Lower lobe of right lung (tissue), 2 donors: ENCODE measurements around the gene P2RX2. TPM values are rescaled to one million over a fixed set of nuclear protein-coding genes. Genes with fewer than 3 reads are reported as not detected.

Source experiments
- ATAC-seq, 2 donors: fragments of 200-7000 bp; cut with Tn5 transposase; one replicate each; pipeline ENCODE4 v1.9.1; 2020 to 2022; ENCODE audit warnings: mild to moderate bottlenecking in 2 of 2, moderate library complexity in 2 of 2
- DNase-seq: peaks from one replicate; pipeline ENCODE4 v3.0.0-alpha.2; 2020
- H3K27ac ChIP-seq: fragments of 200-600 bp; one replicate; pipeline ENCODE4 v1.8.0; 2022
- H3K27me3 ChIP-seq: fragments of 200-600 bp; one replicate; pipeline ENCODE4 v1.8.0; 2022; ENCODE audit warnings: low read depth
- H3K36me3 ChIP-seq: fragments of 200-600 bp; one replicate; pipeline ENCODE4 v1.8.0; 2022; ENCODE audit warnings: mild to moderate bottlenecking
- H3K4me1 ChIP-seq: fragments of 200-600 bp; one replicate; pipeline ENCODE4 v1.8.0; 2022
- H3K4me3 ChIP-seq: fragments of 200-600 bp; one replicate; pipeline ENCODE4 v1.8.0; 2022; ENCODE audit warnings: mild to moderate bottlenecking
- H3K9me3 ChIP-seq: fragments of 200-600 bp; one replicate; pipeline ENCODE4 v1.8.0; 2022
- intact Hi-C: fragments of 100-400 bp; cut with DNase I; formaldehyde crosslinking; loops from one replicate; pipeline ENCODE4 v1.11.0; 2022
- total RNA-seq: library from RNA; stranded (reverse); fragmentation: NEBNext Ultra II Directional; extraction: Animal tissue kit (Norgen Biotek cat#: 25700); gene quantifications from one replicate; pipeline ENCODE4 v1.2.1, GENCODE V29; 2021
- TF ChIP-seq, protein P1 (sequence below): fragments of 200-600 bp; IDR thresholded peaks from one replicate; pipeline ENCODE4 v1.8.0; 2022; ENCODE audit warnings: antibody characterized with exemption, mild to moderate bottlenecking
- donor health status: DM: no; HTN: yes; CAD: no; lungs with severe emphysema.

P2RX2 gene
- total RNA-seq, 1 donor from 2014 or later = 0.56 TPM

DNA sequence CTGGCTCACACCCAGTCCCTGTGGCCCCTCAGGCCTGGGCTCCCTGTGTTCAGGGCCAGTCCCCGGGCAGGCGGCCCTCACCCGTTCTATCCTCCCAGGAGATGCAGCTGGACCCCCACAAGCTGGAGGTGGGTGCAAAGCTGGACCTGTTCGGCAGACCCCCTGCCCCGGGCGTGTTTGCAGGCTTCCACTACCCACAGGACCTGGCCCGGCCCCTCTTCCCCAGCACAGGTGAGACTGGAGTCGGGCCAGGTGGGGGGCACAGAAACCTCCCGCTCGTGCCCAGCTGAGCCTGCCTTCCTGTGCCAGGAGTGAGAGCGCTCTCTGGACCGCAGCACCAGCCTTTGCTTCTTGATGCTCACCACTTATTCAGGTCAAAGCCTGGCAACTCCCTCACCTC is 41.9 kb upstream of the P2RX2 start:
- TF ChIP-seq, protein P1, sequence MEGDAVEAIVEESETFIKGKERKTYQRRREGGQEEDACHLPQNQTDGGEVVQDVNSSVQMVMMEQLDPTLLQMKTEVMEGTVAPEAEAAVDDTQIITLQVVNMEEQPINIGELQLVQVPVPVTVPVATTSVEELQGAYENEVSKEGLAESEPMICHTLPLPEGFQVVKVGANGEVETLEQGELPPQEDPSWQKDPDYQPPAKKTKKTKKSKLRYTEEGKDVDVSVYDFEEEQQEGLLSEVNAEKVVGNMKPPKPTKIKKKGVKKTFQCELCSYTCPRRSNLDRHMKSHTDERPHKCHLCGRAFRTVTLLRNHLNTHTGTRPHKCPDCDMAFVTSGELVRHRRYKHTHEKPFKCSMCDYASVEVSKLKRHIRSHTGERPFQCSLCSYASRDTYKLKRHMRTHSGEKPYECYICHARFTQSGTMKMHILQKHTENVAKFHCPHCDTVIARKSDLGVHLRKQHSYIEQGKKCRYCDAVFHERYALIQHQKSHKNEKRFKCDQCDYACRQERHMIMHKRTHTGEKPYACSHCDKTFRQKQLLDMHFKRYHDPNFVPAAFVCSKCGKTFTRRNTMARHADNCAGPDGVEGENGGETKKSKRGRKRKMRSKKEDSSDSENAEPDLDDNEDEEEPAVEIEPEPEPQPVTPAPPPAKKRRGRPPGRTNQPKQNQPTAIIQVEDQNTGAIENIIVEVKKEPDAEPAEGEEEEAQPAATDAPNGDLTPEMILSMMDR = no peak
- no peaks in the 10 kb centered on the region for H3K9me3 ChIP-seq
- intact Hi-C loops = no loop called here
- DNase-seq = no peak
- no peaks in the 10 kb centered on the region for H3K27me3 ChIP-seq
- peaks cover 63% of the 10 kb centered on the region for H3K36me3 ChIP-seq
- no peak for ATAC-seq
- no peak overlapping the region for H3K4me3 ChIP-seq
- no peak overlapping the region for H3K27ac ChIP-seq
- H3K4me1 ChIP-seq = peaks cover 2% of the 10 kb centered on the region

DNA sequence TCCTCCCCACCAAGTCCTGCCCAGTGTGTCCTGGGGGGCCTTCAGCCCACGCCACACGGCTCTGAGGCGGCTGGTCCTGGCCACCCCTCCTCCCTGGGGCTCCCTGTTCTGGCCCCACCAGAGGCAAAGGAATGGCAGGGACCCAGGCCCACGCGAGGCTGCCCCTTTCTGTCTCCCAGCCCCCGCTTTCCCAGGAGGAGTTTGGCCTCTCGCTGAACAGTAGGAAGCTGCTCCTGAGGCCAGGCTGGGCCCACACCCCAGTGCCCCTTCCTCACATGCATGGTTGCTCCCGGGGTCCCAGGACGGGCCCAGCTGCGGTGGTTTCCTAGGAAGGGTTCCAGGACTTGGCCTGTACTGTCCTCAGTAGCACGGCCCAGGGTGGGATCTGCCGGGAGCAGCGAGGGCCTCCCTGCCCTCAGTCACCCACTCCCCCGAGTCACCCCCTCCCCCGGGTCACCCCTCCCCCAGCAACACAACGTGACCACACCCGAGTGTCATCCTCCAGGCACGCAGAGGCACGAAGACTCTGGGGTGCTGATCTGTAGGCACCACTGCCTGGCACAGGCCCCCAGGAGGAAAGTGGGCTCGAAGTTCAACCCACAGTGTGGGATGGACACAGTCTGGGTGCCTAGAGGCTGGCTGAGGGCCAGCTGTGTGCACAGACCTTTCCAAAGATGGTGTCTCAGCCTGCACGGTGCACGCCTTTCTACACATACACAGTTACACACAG is 41.2 kb upstream of the P2RX2 start:
- no peak for ATAC-seq
- peaks cover 63% of the 10 kb centered on the region for H3K36me3 ChIP-seq

DNA sequence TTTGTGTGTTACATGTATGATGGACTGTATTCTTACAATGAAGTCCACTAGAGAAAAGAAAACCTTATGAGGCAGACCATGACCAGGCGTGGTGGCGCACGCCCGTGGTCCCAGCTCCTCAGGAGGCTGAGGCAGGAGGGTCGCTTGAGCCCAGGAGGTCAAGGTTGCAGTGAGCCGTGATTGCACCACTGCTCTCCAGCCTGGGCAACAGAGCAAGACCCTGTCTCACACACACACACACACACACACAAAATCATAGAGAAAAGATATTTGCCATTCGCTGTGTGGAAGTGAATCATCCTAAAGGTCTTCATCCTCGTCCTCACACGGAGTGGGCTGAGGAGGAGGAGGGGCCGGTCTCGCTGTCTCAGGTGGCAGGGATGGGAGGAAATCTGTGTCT is 40.5 kb upstream of the P2RX2 start:
- no peaks in the 10 kb centered on the region for H3K9me3 ChIP-seq
- no peaks in the 10 kb centered on the region for H3K27me3 ChIP-seq
- H3K36me3 ChIP-seq = peaks cover 56% of the 10 kb centered on the region
- ATAC-seq (no peak), DNase-seq (no peak)
- H3K4me1 ChIP-seq = no peaks in the 10 kb centered on the region
- intact Hi-C loops = no loop called here
- H3K4me3 ChIP-seq = no peak overlapping the region
- no peak overlapping the region for H3K27ac ChIP-seq
- TF ChIP-seq, protein P1 = no peak

More for the DNA sequence above, 41.2 kb upstream of the P2RX2 start:
- Histone ChIP-seq H3K9me3 (no peaks in the 10 kb centered on the region), H3K4me3 (no peak overlapping the region), H3K27ac (no peak overlapping the region), H3K27me3 (no peaks in the 10 kb centered on the region), H3K4me1 (no peaks in the 10 kb centered on the region)
- DNase-seq = no peak
- intact Hi-C loops = no loop called here
- TF ChIP-seq, protein P1 = no peak

DNA sequence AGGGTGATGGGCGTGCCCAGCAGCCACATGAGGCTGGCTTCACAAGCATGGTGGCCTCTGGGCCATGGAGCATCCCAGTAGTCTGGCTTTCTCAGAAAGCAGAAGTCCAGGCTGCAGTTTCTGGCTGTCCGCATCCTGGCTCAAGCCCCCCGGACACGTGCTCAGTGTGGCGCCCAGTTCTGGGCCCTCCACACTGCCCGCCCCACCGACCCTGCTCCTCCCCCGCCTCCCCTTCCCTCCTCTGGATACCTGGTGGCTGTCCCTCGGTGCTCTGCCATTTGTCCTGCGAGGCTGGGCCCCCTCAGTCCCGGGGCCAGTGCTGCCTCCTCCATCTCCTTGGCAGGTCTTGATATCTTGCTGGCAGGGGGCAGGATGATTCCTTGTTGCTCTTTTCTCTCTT is 39.8 kb upstream of the P2RX2 start:
- Histone ChIP-seq H3K36me3 (peaks cover 49% of the 10 kb centered on the region), H3K27ac (no peak overlapping the region), H3K9me3 (no peaks in the 10 kb centered on the region), H3K4me1 (no peaks in the 10 kb centered on the region), H3K27me3 (no peaks in the 10 kb centered on the region), H3K4me3 (no peak overlapping the region)
- ATAC-seq = no peak
- TF ChIP-seq, protein P1 = no peak
- DNase-seq = no peak
- intact Hi-C loops = no loop called here

DNA sequence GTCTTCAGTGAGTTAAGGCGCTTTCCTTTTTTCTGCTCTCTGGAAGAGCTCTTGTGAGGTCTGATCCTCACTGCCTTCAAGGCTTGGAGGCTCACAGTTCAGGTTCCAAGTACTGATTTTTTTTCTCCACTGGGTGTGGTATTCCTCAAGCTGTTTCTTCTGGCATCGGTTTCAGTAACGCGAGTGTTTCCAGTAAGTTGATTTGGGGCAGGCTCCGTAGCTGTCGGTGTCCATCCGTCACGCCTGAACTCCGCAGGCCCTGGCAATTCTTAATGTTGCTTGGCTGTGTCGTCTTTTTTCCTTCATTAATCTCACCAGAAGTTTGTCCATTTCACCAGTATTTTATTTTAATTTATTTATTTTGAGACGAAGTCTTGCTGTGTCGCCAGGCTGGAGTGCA is 38.8 kb upstream of the P2RX2 start:
- Histone ChIP-seq H3K9me3 (no peaks in the 10 kb centered on the region), H3K27ac (no peak overlapping the region), H3K4me3 (no peak overlapping the region), H3K4me1 (no peaks in the 10 kb centered on the region), H3K27me3 (no peaks in the 10 kb centered on the region), H3K36me3 (peaks cover 39% of the 10 kb centered on the region)
- DNase-seq (no peak), ATAC-seq (no peak)
- intact Hi-C loops = no loop called here
- TF ChIP-seq, protein P1 = no peak
